HG02642 (cell line): ENCODE results near the gene ANO1.
"Not testable (repeated sequence)": the region's sequence is repeated elsewhere in the genome, so short reads cannot be mapped to it uniquely, and the experiment has no call there.

Experiments used
- ATAC-seq: cut with Tn5 transposase; IDR thresholded peaks from one replicate; pipeline ENCODE4 v1.9.1; 2021; ENCODE audit warnings: mild to moderate bottlenecking; ENCODE audit not compliant: unreplicated experiment, poor library complexity

ANO1 gene

GRCh38 chr11:70203751-70204465, 125.8 kb downstream of the ANO1 start:
- peak; percentile 24 for ATAC-seq

GRCh38 chr11:70204466-70204799, 126.3 kb downstream of the ANO1 start:
- ATAC-seq, result no peak

- ATAC-seq, result no peak
These were observed 127.1 kb downstream of the ANO1 start for GRCh38 chr11:70205049-70205725.

GRCh38 chr11:70205766-70206165, 127.6 kb downstream of the ANO1 start:
- no peak for ATAC-seq

GRCh38 chr11:70206226-70206981, 128.3 kb downstream of the ANO1 start:
- ATAC-seq, result no peak

GRCh38 chr11:70206982-70207376, 128.9 kb downstream of the ANO1 start:
- no peak for ATAC-seq

- ATAC-seq, result no peak
These were observed 129.5 kb downstream of the ANO1 start for GRCh38 chr11:70207531-70208131.

- ATAC-seq, result no peak
These were observed 131.3 kb downstream of the ANO1 start for GRCh38 chr11:70209391-70209912.

GRCh38 chr11:70210051-70210501, 132.0 kb downstream of the ANO1 start:
- no peak for ATAC-seq

GRCh38 chr11:70210530-70210929, 132.4 kb downstream of the ANO1 start:
- no peak for ATAC-seq

- no peak for ATAC-seq
These were observed 134.2 kb downstream of the ANO1 start for GRCh38 chr11:70212227-70212811.

- ATAC-seq, result not testable (repeated sequence)
These were observed 139.3 kb downstream of the ANO1 start for GRCh38 chr11:70217388-70217787.

- ATAC-seq, result not testable (repeated sequence)
These were observed 140.0 kb downstream of the ANO1 start for GRCh38 chr11:70218076-70218475.

GRCh38 chr11:70220136-70220535, 142.0 kb downstream of the ANO1 start:
- no peak for ATAC-seq

- ATAC-seq, result no peak
These were observed 142.8 kb downstream of the ANO1 start for GRCh38 chr11:70220920-70221319.

GRCh38 chr11:70225681-70226177, 147.6 kb downstream of the ANO1 start:
- ATAC-seq, result no peak

- no peak for ATAC-seq
These were observed 148.1 kb downstream of the ANO1 start for GRCh38 chr11:70226183-70226582.

GRCh38 chr11:70226967-70227366, 148.8 kb downstream of the ANO1 start:
- ATAC-seq, result no peak

GRCh38 chr11:70229737-70230136, 151.6 kb downstream of the ANO1 start:
- no peak for ATAC-seq
